GM12872 (cell line): ENCODE results near the gene CLIP1.

Experiments
- TF ChIP-seq, protein P1 (sequence below): IDR thresholded peaks from 3 replicates; pipeline ENCODE4 v1.5.1; 2011; ENCODE audit warnings: low read depth, mild to moderate bottlenecking, low read length, moderate library complexity; ENCODE audit not compliant: insufficient read depth

Gene CLIP1

DNA sequence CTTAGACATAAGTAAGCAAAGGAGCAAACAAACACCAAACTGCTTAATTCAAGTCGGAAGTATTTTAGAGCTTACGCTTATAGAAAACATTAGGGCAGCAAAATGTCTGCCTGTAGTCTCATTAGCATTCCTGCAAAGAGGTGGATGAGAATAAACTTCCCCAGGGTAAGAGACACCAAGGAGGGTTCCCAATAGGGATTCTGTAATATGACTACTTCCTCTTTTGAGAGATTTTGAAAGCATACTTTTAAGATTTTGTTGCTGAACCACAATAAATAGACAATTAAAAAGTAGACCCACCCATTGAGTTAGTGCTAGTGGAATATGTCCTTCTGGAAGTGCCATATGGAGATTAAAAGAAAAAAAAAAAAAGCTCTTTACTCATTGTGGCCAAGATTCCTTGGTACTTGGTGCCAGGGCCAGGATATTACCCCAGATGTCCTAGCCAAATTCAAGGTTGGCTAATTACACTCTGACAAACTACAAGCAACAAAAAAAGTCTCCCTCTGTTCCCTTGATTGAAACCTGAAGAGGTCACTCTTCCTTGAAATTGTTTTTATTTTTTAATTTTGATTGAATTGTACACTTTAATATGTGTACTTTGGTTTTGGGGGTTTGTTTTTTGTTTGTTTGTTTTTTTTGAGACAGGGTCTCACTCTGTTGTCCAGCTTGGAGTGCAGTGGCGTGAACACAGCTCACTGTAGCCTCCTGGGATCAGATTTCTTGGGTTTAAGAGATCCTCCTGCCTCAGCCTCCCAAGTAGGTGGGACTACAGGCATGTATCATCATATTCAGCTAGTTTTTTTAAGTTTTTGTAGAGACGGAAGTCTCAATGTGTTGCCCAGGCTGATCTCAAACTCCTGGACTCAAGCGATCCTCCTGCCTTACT is 8.7 kb downstream of the CLIP1 start:
- TF ChIP-seq, protein P1, sequence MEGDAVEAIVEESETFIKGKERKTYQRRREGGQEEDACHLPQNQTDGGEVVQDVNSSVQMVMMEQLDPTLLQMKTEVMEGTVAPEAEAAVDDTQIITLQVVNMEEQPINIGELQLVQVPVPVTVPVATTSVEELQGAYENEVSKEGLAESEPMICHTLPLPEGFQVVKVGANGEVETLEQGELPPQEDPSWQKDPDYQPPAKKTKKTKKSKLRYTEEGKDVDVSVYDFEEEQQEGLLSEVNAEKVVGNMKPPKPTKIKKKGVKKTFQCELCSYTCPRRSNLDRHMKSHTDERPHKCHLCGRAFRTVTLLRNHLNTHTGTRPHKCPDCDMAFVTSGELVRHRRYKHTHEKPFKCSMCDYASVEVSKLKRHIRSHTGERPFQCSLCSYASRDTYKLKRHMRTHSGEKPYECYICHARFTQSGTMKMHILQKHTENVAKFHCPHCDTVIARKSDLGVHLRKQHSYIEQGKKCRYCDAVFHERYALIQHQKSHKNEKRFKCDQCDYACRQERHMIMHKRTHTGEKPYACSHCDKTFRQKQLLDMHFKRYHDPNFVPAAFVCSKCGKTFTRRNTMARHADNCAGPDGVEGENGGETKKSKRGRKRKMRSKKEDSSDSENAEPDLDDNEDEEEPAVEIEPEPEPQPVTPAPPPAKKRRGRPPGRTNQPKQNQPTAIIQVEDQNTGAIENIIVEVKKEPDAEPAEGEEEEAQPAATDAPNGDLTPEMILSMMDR = no peak

DNA sequence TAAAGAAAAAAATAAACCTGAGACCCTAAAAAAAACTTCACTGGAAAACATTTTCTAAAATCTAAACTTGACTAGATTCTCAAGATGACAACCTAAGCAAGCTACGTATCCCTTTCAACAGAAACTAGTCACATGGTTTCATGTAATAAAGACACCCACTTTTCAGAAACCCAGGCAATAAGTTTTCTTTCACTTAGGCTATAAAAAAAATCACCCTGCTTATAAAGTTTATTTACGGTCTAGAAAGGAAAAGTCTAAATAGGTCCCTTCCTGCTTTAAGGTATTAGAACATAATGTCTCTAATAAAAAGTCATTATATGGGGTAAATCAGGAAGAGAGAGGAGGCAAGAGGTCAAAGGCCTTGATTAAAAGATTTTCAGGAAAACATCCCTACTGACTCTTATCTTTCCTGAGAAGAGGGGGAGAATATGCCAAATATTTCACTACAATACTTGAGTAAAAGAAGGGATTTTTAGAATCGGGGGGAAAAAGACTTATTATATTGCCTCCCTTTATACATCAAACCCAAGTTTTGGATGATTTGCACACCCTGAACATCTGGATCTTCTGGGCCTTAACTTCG is 9.5 kb downstream of the CLIP1 start:
- TF ChIP-seq, protein P1 = no peak

DNA sequence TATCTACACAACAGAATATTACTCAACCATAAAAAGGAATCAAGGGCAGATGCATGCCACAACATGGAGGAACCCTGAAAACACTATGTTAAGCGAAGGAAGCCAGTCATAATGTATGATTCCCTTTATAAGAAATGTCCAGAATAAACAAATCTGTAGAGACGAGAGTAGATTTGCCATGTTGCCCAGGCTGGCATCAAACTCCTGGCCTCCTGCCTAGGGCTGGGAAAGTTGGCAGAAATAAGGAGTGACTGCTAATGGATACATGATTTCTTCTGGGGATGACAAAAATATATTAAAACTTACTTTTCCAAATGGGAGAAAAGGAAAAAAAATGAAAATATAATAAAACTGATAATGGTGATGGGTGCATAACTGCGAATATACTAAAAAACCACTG is 10.9 kb downstream of the CLIP1 start:
- TF ChIP-seq, protein P1 = no peak

DNA sequence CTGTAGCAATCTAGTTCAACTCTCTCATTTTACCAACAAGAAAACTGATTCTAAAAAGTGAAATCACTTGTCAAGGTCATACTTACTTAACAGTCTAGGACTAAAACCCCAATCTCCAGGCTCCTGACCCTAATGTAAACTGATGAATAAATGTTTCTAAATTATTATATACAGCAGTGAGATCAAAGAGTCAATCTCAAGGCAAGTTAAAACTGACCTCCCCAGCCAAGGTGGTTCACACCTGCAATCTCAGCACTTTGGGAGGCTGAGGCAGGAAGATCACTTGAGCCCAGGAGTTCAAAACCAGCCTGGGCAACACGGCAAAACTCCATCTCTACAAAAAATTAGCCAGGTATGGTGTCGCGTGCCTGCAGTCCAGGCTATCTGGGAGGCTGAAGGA is 15.3 kb downstream of the CLIP1 start:
- TF ChIP-seq, protein P1 = no peak

DNA sequence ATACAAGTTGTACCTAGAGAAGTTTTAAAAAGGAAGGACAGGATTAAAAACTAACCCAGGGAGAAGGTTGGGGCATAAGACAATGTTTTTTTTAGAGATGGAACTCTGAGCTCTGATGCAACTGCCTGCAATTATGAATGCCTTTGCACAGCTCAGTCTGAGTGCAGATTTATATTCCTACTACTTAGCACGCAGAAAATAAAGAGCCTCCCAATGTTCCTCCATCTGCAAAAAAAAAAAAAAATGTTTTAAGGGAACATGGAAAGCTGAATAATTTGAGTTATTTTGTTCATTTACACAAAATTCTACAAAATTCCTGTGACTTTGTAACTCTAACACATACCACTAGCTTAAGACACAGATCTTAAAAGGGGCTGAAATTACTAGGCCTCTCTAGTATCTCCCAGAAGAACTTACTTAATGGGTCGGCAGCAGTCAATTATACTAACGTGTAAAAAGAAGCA is 15.7 kb downstream of the CLIP1 start:
- TF ChIP-seq, protein P1 = no peak

DNA sequence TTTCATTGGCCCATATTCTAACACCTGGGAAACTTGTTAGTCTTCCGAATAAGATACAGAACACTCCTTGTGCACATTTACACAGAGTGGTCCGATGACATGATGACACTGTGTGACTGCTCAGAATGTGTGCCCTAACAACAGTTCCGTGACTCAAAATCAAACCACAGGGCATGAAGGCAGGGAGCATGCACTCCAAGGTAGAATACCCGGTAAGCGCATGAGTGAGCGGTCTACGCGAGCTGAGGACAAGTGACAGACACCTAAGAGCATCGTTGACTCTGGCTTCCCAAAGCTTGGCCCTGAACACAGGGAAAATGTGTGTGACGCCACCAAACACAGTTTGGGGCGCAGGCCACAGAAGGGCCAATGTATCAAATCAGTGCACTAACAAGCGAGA is 18.6 kb downstream of the CLIP1 start:
- TF ChIP-seq, protein P1 = no peak

DNA sequence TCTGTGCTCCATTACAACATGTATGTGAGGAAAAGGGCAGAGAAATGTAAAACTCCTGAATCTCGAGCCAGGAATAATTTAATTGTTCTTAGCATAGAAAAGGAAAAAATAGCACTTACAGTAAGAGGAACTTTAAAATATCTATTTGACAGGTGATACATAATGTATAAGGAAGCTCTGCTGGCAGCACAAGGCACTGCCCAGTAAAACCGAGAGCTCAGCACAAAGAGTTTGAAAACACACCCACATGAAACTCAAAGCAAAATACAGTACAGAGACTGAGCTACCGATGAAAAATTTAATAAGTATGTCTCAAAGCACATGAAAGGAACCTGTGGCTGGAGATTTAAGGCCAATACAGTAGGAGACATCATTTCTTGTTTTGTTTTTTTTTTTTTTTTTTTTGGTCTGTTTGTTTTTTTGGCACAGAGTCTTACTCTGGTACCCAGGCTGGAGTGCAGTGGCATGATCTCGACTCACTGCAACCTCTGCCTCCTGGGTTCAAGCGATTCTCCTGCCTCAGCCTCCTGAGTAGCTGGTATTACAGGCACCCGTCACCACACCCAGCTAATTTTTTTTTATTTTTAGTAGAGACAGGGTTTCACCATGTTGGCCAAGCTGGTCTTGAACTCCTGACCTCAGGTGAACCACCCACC is 19.2 kb downstream of the CLIP1 start:
- TF ChIP-seq, protein P1 = no peak; the same call in 2 of the 3 replicates
